Measurements from ENCODE around the gene WDR20.
"Not testable (repeated sequence)": the region's sequence is repeated elsewhere in the genome, so short reads cannot be mapped to it uniquely, and the experiment has no call there.

The WDR20 gene, protein sequence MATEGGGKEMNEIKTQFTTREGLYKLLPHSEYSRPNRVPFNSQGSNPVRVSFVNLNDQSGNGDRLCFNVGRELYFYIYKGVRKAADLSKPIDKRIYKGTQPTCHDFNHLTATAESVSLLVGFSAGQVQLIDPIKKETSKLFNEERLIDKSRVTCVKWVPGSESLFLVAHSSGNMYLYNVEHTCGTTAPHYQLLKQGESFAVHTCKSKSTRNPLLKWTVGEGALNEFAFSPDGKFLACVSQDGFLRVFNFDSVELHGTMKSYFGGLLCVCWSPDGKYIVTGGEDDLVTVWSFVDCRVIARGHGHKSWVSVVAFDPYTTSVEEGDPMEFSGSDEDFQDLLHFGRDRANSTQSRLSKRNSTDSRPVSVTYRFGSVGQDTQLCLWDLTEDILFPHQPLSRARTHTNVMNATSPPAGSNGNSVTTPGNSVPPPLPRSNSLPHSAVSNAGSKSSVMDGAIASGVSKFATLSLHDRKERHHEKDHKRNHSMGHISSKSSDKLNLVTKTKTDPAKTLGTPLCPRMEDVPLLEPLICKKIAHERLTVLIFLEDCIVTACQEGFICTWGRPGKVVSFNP

DNA sequence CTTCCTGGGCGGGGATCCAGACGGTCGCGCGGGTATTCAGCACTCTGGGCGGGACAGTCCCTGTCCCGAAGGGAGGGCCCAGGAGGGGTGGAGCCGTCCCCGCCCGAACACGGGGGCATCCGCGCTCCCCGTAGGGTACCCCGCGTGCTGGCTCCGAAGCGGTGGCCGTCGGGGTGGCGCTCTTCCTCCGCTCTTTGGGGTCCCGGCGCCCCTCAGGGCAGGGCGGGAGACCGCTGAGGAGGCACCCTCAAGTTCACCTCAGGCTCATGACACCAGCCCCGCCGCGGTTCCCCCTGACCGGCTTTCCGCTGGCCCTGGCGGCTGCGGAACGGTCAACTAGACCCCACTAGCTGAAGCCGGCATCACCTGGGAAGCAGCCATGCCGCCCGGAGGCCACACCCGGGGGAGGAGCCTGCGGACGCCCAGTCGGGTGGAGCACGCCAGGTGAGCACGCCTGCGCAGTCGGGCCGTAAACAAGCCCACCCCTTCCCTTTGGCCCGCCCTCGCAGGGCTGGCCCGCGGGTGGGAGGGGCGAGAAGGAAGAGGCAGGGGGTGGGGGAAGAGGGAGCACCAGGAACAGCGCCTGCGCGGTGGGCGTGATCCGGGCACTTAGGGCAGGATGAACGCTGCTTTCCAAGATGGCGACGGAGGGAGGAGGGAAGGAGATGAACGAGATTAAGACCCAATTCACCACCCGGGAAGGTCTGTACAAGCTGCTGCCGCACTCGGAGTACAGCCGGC lies at the start of gene WDR20:
TSS of gene WDR20 (plus strand) at position 612 of the 741 bp plus-strand sequence. CDS start at position 639, 27 bp downstream.
- peak; percentile 96 for DNase-seq

- no peak for DNase-seq
Measured at GRCh38 chr14:102090713-102091112, 49.0 kb upstream of the WDR20 start.

DNA sequence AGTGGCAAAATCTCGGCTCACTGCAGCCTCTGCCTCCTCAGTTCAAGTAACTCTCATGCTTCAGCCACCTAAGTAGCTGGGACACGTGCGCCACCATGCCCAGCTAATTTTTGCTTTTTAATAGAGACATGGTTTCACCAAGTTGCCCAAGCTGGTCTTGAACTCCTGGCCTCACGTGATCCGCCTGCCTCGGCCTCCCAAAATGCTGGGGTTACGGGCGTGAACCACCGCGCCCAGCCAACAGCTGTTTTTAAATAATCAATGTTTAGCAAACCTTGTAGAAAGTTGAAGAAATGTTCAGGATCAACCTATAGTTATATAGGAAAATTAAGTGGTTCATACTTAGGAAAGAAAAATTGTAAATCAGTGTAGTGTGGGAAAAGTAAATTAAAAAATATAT lies 46.9 kb upstream of the WDR20 start:
- no peak for DNase-seq

DNA sequence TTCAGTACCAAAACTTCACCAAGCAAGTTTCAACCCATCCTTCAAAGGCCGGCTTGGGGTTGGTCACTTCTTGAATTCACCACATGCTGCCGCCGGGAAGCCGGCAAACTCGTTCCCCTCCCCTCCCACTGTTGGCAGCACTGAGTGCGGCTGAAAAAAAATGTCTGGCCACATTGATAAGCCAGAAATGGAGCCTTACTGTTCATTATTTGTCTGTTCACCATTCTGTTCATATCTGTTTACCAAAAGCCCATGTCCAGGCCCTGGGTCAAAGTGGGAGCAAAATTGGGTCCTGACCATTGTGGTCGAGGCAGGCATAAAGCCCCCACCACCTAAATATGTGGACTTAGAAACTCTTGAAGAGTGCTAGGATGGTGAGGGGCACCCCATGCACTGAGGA lies 45.6 kb upstream of the WDR20 start:
- DNase-seq: no peak

GRCh38 chr14:102095231-102095870 lies 44.3 kb upstream of the WDR20 start:
- DNase-seq: no peak

DNA sequence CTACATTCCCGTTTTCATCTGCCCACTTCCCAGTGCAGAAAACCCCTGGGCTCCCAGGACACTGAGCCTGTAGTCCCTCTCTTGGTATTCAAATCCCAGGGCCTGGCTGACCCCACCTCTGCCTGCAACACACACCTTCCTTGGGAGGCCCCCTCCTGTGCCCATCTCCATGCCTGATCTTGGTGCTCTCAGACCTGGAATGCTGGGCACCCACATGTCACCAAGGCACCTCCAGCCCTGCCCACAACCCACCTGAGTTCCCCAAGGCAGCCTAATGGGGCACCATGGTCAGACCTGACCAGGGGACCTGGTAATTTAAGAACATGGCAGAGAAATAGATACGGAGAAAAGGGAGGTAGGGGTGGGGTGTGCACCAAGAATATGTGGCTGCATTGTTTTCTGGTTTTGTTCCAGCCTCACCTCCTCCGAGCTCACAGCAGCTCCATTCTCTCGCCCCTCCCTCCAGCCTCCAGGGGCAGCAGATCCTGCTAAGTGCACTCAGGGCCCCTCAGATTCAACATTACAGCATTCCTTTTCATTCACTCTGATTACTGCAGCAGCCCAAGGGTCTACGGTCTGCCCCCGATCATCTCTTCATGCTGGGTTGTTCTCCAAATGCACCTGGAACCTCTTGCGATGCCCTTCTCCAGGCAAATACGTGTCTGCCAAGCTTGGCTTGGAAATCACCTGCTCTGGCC lies 43.7 kb upstream of the WDR20 start:
- DNase-seq: no peak

DNA sequence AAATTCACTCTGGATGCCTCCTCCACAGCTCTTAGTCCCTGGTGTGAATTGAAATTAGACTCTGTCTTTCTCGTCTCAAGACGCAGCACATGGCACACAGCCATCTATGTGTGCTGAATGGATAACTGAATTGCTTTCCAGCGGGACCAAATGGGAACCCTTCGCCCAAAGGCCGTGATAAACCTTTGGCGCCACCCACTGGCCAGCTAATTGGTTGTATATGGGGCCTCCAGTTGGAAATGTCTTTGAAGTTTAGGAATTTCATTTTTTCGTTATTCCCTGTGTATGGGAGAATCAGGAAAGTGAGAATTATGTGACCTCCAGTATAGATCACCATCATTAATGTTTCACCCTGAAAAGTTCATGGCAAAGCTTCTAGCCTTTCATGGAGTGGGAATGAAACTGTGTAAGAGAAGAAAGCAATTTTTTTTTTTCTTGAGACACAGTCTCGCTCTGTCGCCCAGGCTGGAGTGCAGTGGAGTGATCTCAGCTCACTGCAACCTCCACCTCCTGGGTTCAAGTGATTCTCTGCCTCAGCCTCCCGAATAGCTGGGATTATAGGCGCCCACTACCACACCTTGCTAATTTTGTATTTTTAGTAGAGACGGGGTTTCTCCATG lies 43.0 kb upstream of the WDR20 start:
- peak; percentile 13 for DNase-seq

- no peak for DNase-seq
Measured at GRCh38 chr14:102097441-102098135, 42.1 kb upstream of the WDR20 start.

DNA sequence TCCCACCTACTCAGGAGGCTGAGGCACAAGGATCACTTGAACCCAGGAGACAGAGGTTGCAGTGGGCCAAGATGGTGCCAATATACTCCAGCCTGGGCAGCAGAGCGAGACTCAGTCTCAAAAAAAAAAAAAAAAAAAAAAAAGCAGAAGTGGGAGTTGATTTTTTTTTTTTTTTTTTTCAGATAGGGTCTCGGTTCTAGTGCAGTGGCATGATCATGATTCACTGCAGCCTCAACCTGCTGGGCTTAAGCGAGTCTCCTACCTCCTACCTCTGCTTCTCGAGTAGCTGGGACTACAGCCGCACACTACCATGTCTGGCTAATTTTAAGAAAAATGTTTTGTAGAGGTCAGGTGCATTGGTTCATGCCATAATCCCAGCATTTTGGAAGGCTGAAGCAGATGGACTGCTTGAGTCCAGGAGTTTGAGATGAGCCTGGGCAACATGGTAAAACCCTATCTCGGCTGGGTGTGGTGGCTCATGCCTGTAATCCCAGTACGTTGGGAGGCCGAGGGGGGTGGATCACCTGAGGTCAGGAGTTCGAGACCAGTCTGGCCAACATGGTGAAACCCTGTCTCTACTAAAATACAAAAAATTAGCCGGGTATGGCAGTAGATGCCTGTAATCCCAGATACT lies 36.5 kb upstream of the WDR20 start:
- DNase-seq: no peak

- no peak for DNase-seq
Measured at GRCh38 chr14:102105369-102105768, 34.3 kb upstream of the WDR20 start.

GRCh38 chr14:102109332-102109731 lies 30.4 kb upstream of the WDR20 start:
- DNase-seq: not testable (repeated sequence)

GRCh38 chr14:102111101-102111500 lies 28.6 kb upstream of the WDR20 start:
- no peak for DNase-seq

GRCh38 chr14:102116361-102117180 lies 23.1 kb upstream of the WDR20 start:
- DNase-seq: no peak

DNA sequence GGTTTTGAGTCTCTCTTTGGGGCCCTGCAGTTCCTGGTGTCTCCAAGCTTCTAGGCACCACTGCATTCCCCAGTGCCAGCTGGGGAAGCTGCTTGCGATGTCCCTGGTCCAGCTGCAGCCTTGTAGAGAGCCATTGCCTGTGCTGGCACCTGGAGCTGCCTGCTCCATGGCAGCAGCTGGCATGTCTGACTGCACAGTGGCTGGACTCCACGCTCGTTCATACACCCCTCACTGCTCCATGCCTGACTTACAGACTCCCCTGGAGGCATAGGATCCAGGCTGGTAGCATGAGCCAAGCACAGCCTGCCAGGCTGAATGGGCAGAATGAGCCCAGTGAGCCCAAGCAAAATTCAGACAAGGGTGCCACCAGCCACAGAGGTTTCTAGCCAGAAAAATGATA lies 21.8 kb upstream of the WDR20 start:
- DNase-seq: no peak

GRCh38 chr14:102120888-102121287 lies 18.8 kb upstream of the WDR20 start:
- DNase-seq: no peak

DNA sequence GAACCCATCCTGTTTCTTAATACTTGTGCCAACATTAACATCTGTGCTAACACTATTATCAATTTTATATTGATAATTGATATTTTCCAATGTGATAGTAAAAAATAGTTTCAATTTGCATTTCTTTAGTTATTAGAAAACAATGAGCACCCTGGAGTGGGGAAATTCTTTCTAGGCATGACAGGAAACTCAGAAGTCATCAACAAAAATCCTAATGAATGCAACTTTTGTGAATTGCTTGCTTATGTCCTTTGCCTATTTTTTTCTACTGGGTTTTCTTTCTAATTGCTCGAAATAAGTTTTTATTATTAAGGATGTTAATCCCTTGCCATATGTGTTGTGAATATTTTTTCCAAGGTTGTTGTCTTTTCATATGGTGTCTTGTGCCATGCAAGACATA lies 18.1 kb upstream of the WDR20 start:
- DNase-seq: no peak

- DNase-seq: no peak
Measured at GRCh38 chr14:102124419-102124818, 15.3 kb upstream of the WDR20 start.

GRCh38 chr14:102125546-102125945 lies 14.2 kb upstream of the WDR20 start:
- no peak for DNase-seq

GRCh38 chr14:102126807-102127455 lies 12.8 kb upstream of the WDR20 start:
- no peak for DNase-seq

- DNase-seq: no peak
Measured at GRCh38 chr14:102131741-102132140, 8.0 kb upstream of the WDR20 start.

All from NCI-H187 treated with DMSO at 0.1 percent for 48 hours (cell line).